Activated naive CD8-positive, alpha-beta T cell treated with anti-CD3 and anti-CD28 coated beads for 36 hours (primary cell): ENCODE measurements around the gene AIG1. TPM values are rescaled to one million over a fixed set of nuclear protein-coding genes. Genes with fewer than 3 reads are reported as not detected.
"Not testable (repeated sequence)": the region's sequence is repeated elsewhere in the genome, so short reads cannot be mapped to it uniquely, and the experiment has no call there.

Experiments used
- DNase-seq: peaks from one replicate; pipeline ENCODE4 v3.0.0; 2021
- H3K27ac Mint-ChIP-seq: one replicate; pipeline ENCODE4 v1.8.0; 2022; ENCODE audit warnings: mild to moderate bottlenecking, moderate library complexity, mixed read lengths
- H3K27me3 Mint-ChIP-seq: one replicate; pipeline ENCODE4 v1.8.0; 2022; ENCODE audit warnings: mild to moderate bottlenecking, mixed read lengths
- H3K36me3 Mint-ChIP-seq: one replicate; pipeline ENCODE4 v1.8.0; 2021; ENCODE audit warnings: mild to moderate bottlenecking, mixed read lengths
- H3K4me1 Mint-ChIP-seq: one replicate; pipeline ENCODE4 v1.8.0; 2021; ENCODE audit warnings: mixed read lengths
- H3K4me3 Mint-ChIP-seq: one replicate; pipeline ENCODE4 v1.8.0; 2022; ENCODE audit warnings: mild to moderate bottlenecking, moderate library complexity, mixed read lengths
- H3K9me3 Mint-ChIP-seq: one replicate; pipeline ENCODE4 v1.8.0; 2022; ENCODE audit warnings: mixed read lengths
- total RNA-seq, 2 experiments: library from RNA; stranded (reverse); gene quantifications; one replicate each; pipeline ENCODE4 v1.2.3, GENCODE V29; 2021

AIG1 gene
- total RNA-seq, 2 experiments from 2014 or later, result 19.8 to 20.1 TPM

GRCh38 chr6:143064951-143065683 lies 4.4 kb downstream of the AIG1 start:
- DNase-seq, result no peak
- H3K36me3 Mint-ChIP-seq, result peaks cover 6% of the 10 kb centered on the region
- peaks cover 2% of the 10 kb centered on the region for H3K9me3 Mint-ChIP-seq
- no peak overlapping the region for H3K4me3 Mint-ChIP-seq
- peaks cover 22% of the 10 kb centered on the region for H3K4me1 Mint-ChIP-seq
- no peak overlapping the region for H3K27ac Mint-ChIP-seq
- H3K27me3 Mint-ChIP-seq, result no peaks in the 10 kb centered on the region

GRCh38 chr6:143068001-143068400 lies 7.3 kb downstream of the AIG1 start:
- H3K4me3 Mint-ChIP-seq, result no peak overlapping the region
- peaks cover 6% of the 10 kb centered on the region for H3K4me1 Mint-ChIP-seq
- no peak overlapping the region for H3K27ac Mint-ChIP-seq
- no peak for DNase-seq
- H3K9me3 Mint-ChIP-seq, result peaks cover 4% of the 10 kb centered on the region
- H3K27me3 Mint-ChIP-seq, result no peaks in the 10 kb centered on the region
- peaks cover 4% of the 10 kb centered on the region for H3K36me3 Mint-ChIP-seq

GRCh38 chr6:143074101-143074500 lies 13.4 kb downstream of the AIG1 start:
- peaks cover 18% of the 10 kb centered on the region for H3K9me3 Mint-ChIP-seq
- no peaks in the 10 kb centered on the region for H3K4me1 Mint-ChIP-seq
- peaks cover 26% of the 10 kb centered on the region for H3K36me3 Mint-ChIP-seq
- no peak overlapping the region for H3K4me3 Mint-ChIP-seq
- DNase-seq, result no peak
- no peaks in the 10 kb centered on the region for H3K27me3 Mint-ChIP-seq
- no peak overlapping the region for H3K27ac Mint-ChIP-seq

- H3K27me3 Mint-ChIP-seq, result no peaks in the 10 kb centered on the region
- peaks cover 27% of the 10 kb centered on the region for H3K36me3 Mint-ChIP-seq
- H3K4me1 Mint-ChIP-seq, result no peaks in the 10 kb centered on the region
- no peak overlapping the region for H3K27ac Mint-ChIP-seq
- peaks cover 18% of the 10 kb centered on the region for H3K9me3 Mint-ChIP-seq
- no peak overlapping the region for H3K4me3 Mint-ChIP-seq
- DNase-seq, result no peak
These were observed 14.1 kb downstream of the AIG1 start for GRCh38 chr6:143074670-143075318.

- no peaks in the 10 kb centered on the region for H3K27me3 Mint-ChIP-seq
- H3K36me3 Mint-ChIP-seq, result peaks cover 28% of the 10 kb centered on the region
- peaks cover 15% of the 10 kb centered on the region for H3K9me3 Mint-ChIP-seq
- H3K4me3 Mint-ChIP-seq, result no peak overlapping the region
- H3K4me1 Mint-ChIP-seq, result no peaks in the 10 kb centered on the region
- H3K27ac Mint-ChIP-seq, result peak overlapping the region; percentile 54
- no peak for DNase-seq
These were observed 18.0 kb downstream of the AIG1 start for GRCh38 chr6:143078468-143079324.

- no peaks in the 10 kb centered on the region for H3K4me1 Mint-ChIP-seq
- no peak overlapping the region for H3K4me3 Mint-ChIP-seq
- H3K27me3 Mint-ChIP-seq, result no peaks in the 10 kb centered on the region
- peaks cover 12% of the 10 kb centered on the region for H3K9me3 Mint-ChIP-seq
- no peak overlapping the region for H3K27ac Mint-ChIP-seq
- no peak for DNase-seq
- peaks cover 22% of the 10 kb centered on the region for H3K36me3 Mint-ChIP-seq
These were observed 18.6 kb downstream of the AIG1 start for GRCh38 chr6:143079325-143079640.

GRCh38 chr6:143082274-143082673 lies 21.6 kb downstream of the AIG1 start:
- H3K4me3 Mint-ChIP-seq, H3K4me1 Mint-ChIP-seq, DNase-seq, H3K27ac Mint-ChIP-seq, H3K9me3 Mint-ChIP-seq, H3K27me3 Mint-ChIP-seq: not testable (repeated sequence)
- H3K36me3 Mint-ChIP-seq, result peaks cover 12% of the 10 kb centered on the region

- not testable (repeated sequence) for DNase-seq, H3K4me1 Mint-ChIP-seq, H3K27me3 Mint-ChIP-seq, H3K9me3 Mint-ChIP-seq, H3K27ac Mint-ChIP-seq, H3K4me3 Mint-ChIP-seq
- H3K36me3 Mint-ChIP-seq, result peaks cover 12% of the 10 kb centered on the region
These were observed 23.3 kb downstream of the AIG1 start for GRCh38 chr6:143084019-143084418.

- H3K4me1 Mint-ChIP-seq, result peaks cover 15% of the 10 kb centered on the region
- not testable (repeated sequence) for H3K9me3 Mint-ChIP-seq, DNase-seq, H3K27ac Mint-ChIP-seq, H3K4me3 Mint-ChIP-seq, H3K36me3 Mint-ChIP-seq, H3K27me3 Mint-ChIP-seq
These were observed 26.6 kb downstream of the AIG1 start for GRCh38 chr6:143087335-143087734.

- no peak for DNase-seq
- no peak overlapping the region for H3K27ac Mint-ChIP-seq
- H3K9me3 Mint-ChIP-seq, result peaks cover 3% of the 10 kb centered on the region
- no peaks in the 10 kb centered on the region for H3K27me3 Mint-ChIP-seq
- peaks cover 15% of the 10 kb centered on the region for H3K4me1 Mint-ChIP-seq
- peaks cover 3% of the 10 kb centered on the region for H3K36me3 Mint-ChIP-seq
- H3K4me3 Mint-ChIP-seq, result no peak overlapping the region
These were observed 27.2 kb downstream of the AIG1 start for GRCh38 chr6:143087856-143088255.

GRCh38 chr6:143090314-143091044 lies 29.8 kb downstream of the AIG1 start:
- Mint-ChIP-seq H3K36me3 (peaks cover 3% of the 10 kb centered on the region), H3K27ac (no peak overlapping the region), H3K9me3 (peaks cover 5% of the 10 kb centered on the region), H3K4me1 (peaks cover 20% of the 10 kb centered on the region), H3K4me3 (no peak overlapping the region), H3K27me3 (no peaks in the 10 kb centered on the region)
- DNase-seq, result no peak

GRCh38 chr6:143092768-143093167 lies 32.1 kb downstream of the AIG1 start:
- peaks cover 2% of the 10 kb centered on the region for H3K9me3 Mint-ChIP-seq
- H3K36me3 Mint-ChIP-seq, result no peaks in the 10 kb centered on the region
- DNase-seq, result no peak
- H3K27me3 Mint-ChIP-seq, result no peaks in the 10 kb centered on the region
- no peak overlapping the region for H3K27ac Mint-ChIP-seq
- H3K4me3 Mint-ChIP-seq, result no peak overlapping the region
- H3K4me1 Mint-ChIP-seq, result peaks cover 22% of the 10 kb centered on the region

GRCh38 chr6:143093290-143093689 lies 32.6 kb downstream of the AIG1 start:
- no peaks in the 10 kb centered on the region for H3K36me3 Mint-ChIP-seq
- no peak overlapping the region for H3K27ac Mint-ChIP-seq

GRCh38 chr6:143096403-143096802 lies 35.7 kb downstream of the AIG1 start:
- peaks cover 2% of the 10 kb centered on the region for H3K9me3 Mint-ChIP-seq
- H3K4me1 Mint-ChIP-seq, result peaks cover 8% of the 10 kb centered on the region
- no peaks in the 10 kb centered on the region for H3K27me3 Mint-ChIP-seq
- peaks cover 2% of the 10 kb centered on the region for H3K36me3 Mint-ChIP-seq
- H3K27ac Mint-ChIP-seq, result no peak overlapping the region
- no peak overlapping the region for H3K4me3 Mint-ChIP-seq
- no peak for DNase-seq

More at GRCh38 chr6:143093290-143093689, 32.6 kb downstream of the AIG1 start:
- Mint-ChIP-seq H3K4me3 (no peak overlapping the region), H3K27me3 (no peaks in the 10 kb centered on the region), H3K9me3 (peaks cover 2% of the 10 kb centered on the region), H3K4me1 (peaks cover 22% of the 10 kb centered on the region)
- no peak for DNase-seq
